Heart right ventricle (tissue), 16 donors: ENCODE measurements around the gene PRDM11. TPM values are rescaled to one million over a fixed set of nuclear protein-coding genes. Genes with fewer than 3 reads are reported as not detected.
A peak's percentile ranks its signal among the peaks of the same experiment; 100 is the strongest.

Experiments
- ATAC-seq, 8 donors: fragments of 200-7000 bp; cut with Tn5 transposase; one replicate each; pipeline ENCODE4 v1.9.1; 2020; ENCODE audit warnings: mild to moderate bottlenecking in 8 of 8, moderate library complexity in 8 of 8, moderate number of reproducible peaks in 1 of 8
- DNase-seq, 2 donors: peaks; one replicate each; pipeline ENCODE4 v3.0.0-alpha.2; 2020
- H3K27ac ChIP-seq, 10 donors: fragments of 200-600 bp; sonication (generic) in 2 of 10; one replicate each; pipeline versions ENCODE4 v1.5.0 to v1.8.0; 2020 to 2022; ENCODE audit warnings: mild to moderate bottlenecking in 3 of 10
- H3K27me3 ChIP-seq, 7 donors: fragments of 200-600 bp; one replicate each; pipeline ENCODE4 v1.8.0; 2021 to 2022; ENCODE audit warnings: mild to moderate bottlenecking in 2 of 7
- H3K36me3 ChIP-seq, 9 donors: fragments of 200-600 bp; sonication (generic) in 1 of 9; one replicate each; pipeline versions ENCODE4 v1.5.0 to v1.8.0; 2020 to 2022; ENCODE audit warnings: mild to moderate bottlenecking in 2 of 9
- H3K4me1 ChIP-seq, 9 donors: fragments of 200-600 bp; sonication (generic) in 1 of 9; one replicate each; pipeline versions ENCODE4 v1.5.0 to v1.8.0; 2020 to 2022; ENCODE audit warnings: mild to moderate bottlenecking in 4 of 9
- H3K4me3 ChIP-seq, 10 donors: fragments of 200-600 bp; sonication (generic) in 2 of 10; one replicate each; pipeline versions ENCODE4 v1.5.0 to v1.8.0; 2020 to 2022; ENCODE audit warnings: mild to moderate bottlenecking in 7 of 10, moderate library complexity in 2 of 10
- H3K9me3 ChIP-seq, 11 donors: fragments of 200-600 bp in 10 of 11; sonication (generic) in 2 of 11; one replicate each; pipeline versions ENCODE4 v1.5.0 to v1.8.0; 2013 to 2022; ENCODE audit warnings: mild to moderate bottlenecking in 2 of 11, control low read depth in 1 of 11, moderate library complexity in 1 of 11
- WGBS, 2 donors: extraction: QIAGEN DNeasy Blood & Tissue Kit; methylation state at CpG; one replicate each; pipeline ENCODE4 v1.1.7; 2013; ENCODE audit warnings: inconsistent platforms in 1 of 2; 5-methylcytosine and 5-hydroxymethylcytosine counted together
- intact Hi-C, 10 donors: fragments of 100-400 bp; cut with DNase I; formaldehyde crosslinking; loops; one replicate each; pipeline versions ENCODE4 v1.11.1 to v1.14.2; 2022
- long read RNA-seq, 3 donors: library from polyadenylated mRNA; unstranded; transcript quantifications; one replicate each; pipeline ENCODE4 v2.0.0, GENCODE V29; 2020 to 2021
- polyA plus RNA-seq, 2 donors: library from polyadenylated mRNA; stranded (reverse); fragments of 200-250 nt; gene quantifications; one replicate each; pipeline ENCODE4 v1.2.3, GENCODE V29; 2013
- total RNA-seq, 10 donors: library from RNA; stranded (reverse); fragmentation: NEBNext Ultra II Directional in 3 of 10; extraction: Animal tissue kit (Norgen Biotek cat#: 25700) in 3 of 10; gene quantifications; one replicate each; pipeline versions ENCODE4 v1.2.1 to v1.2.4, GENCODE V29; 2021 to 2023
- TF ChIP-seq, protein P1 (sequence below), 9 donors: fragments of 200-600 bp; sonication (generic) in 2 of 9; IDR thresholded peaks; one replicate each; pipeline versions ENCODE4 v1.5.0 to v1.8.0; 2021 to 2022; ENCODE audit warnings: antibody characterized with exemption in 9 of 9, mild to moderate bottlenecking in 5 of 9, moderate library complexity in 1 of 9
- donor health status: Arrhythmogenic right ventricular cardiomyopathy.
- donor health status: ischemic (EF 13 %, LVEDD 7.1; RV severe dilation, severe dysfunction).
- donor health status: healthy with polysubstance abuse.
- donor health status: DM: no; HTN: yes; CAD: no.
- donor health status: DM: no; HTN: no; CAD: no.
- donor health status: ischemic (EF 25% LVEDD 6.9; RV normal size, moderate dysfunction).
- donor health status: ischemic (EF 25% LVEDD 5.7; RV mildly dilated, moderate dysfunction).
- donor health status: healthy.
- donor health status: DM: yes; HTN: yes; CAD: no.
- donor health status: Ischemic cardiomyopathy.
- donor health status: ischemic (EF 35%, LVEDD 5.7; RV mildly dilated, moderate dysfunction).
- donor health status: nonischemic (EF 11% LVEDD 7.7; RV severe dilation, severe dysfunction).
- donor health status: DM: yes; HTN: yes; CAD: no.
- donor health status: PGD.
- donor health status: ischemic (EF 29% LVEDD 5.4; RV normal size, mild dysfunction).
- donor health status: nonischemic (EF 23%, LVEDD 6.1; RV moderate dilation, normal function).

PRDM11 gene
- total RNA-seq: 10 to 100 TPM; 10.8 to 22.0 (median 15.8) TPM
- polyA plus RNA-seq: 1 to 10 TPM; 4.6 to 7.7 TPM
- long read RNA-seq, donor 1, partial matches to known transcripts: 10 of 24 reads
- long read RNA-seq, donor 1, other reads (novel, unspliced or antisense): 14 of 24 reads
- long read RNA-seq, donor 2, partial matches to known transcripts: 9 of 26 reads
- long read RNA-seq, donor 2, other reads (novel, unspliced or antisense): 17 of 26 reads
- long read RNA-seq, donor 3, partial matches to known transcripts: 4 of 11 reads
- long read RNA-seq, donor 3, other reads (novel, unspliced or antisense): 7 of 11 reads

DNA sequence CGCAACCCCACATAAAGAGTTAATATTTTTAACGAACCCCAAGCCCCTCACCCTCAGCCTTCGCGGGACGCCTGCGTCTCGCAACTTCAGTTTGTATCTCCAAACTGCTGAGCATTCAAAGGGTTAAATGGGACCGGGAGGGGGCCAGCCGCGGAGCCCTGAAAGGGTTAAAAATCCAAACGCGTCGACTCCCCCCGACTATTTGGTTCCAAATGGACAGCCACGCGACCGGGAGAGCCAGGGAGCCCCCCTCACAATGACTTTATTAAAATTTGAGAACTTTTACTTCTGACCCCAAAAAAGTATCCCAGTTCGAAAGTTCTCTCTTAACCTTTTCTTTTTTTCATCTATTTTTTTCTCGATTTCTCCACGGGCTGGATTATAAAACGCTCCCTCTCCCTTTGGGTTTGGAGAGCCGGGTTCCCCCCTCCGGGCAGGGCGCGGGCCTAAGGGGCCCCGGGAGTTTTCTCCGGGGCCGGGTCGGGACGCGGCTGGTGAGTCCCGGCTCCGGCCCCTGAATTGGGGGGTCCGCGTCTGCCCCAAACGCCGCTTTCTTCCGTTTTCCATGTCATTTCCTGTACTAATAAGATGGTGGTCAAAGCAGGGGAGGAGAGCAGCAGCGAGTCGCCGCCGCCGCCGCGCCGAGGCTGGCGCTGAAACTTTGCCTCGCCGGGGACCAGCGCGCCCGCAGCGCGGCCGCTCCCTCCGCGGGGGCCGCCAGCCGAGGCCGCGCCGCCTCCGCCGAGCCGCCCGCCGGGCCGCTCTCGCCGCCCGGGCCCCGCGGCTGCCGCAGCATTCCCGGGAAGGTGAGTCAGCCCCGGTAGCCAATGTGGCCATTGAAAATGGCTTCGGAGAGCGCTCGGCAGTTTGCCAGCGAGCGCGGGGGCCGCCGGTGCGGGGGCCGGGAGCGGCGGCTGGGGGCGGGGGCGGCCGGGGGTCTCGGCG, at the start of gene PRDM11:
TSS of gene PRDM11 (plus strand) at position 568 of the 945 bp plus-strand sequence. CDS start 35,128 bp downstream, outside the sequence.
- Histone ChIP-seq H3K27me3 (peaks cover 0 to 16% (median 0%) of the 10 kb centered on the region in 7 donors), H3K9me3 (no peaks in the 10 kb centered on the region), H3K4me1 (peaks cover 6 to 38% (median 22%) of the 10 kb centered on the region in 9 donors), H3K36me3 (no peaks in the 10 kb centered on the region), H3K27ac (peak within 1 kb of the TSS; percentile 94 to 100 (median 99)), H3K4me3 (peak within 1 kb of the TSS; percentile 62 to 96 (median 78))
- intact Hi-C loops: loop anchor here in 8 of 10 donors (1.0 to 5.0 kb wide), 4 partner anchors 34 to 66 kb away; no protein-coding TSS in a partner anchor
- peak in 1 of 2 donors; percentile 57 for DNase-seq
- TF ChIP-seq, protein P1, sequence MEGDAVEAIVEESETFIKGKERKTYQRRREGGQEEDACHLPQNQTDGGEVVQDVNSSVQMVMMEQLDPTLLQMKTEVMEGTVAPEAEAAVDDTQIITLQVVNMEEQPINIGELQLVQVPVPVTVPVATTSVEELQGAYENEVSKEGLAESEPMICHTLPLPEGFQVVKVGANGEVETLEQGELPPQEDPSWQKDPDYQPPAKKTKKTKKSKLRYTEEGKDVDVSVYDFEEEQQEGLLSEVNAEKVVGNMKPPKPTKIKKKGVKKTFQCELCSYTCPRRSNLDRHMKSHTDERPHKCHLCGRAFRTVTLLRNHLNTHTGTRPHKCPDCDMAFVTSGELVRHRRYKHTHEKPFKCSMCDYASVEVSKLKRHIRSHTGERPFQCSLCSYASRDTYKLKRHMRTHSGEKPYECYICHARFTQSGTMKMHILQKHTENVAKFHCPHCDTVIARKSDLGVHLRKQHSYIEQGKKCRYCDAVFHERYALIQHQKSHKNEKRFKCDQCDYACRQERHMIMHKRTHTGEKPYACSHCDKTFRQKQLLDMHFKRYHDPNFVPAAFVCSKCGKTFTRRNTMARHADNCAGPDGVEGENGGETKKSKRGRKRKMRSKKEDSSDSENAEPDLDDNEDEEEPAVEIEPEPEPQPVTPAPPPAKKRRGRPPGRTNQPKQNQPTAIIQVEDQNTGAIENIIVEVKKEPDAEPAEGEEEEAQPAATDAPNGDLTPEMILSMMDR (IDR thresholded peaks at IDR 0.05): no peak
- 0 to 1% methylated on average over 75 to 93 of the region's 93 CpGs for WGBS, 2 donors
- peak in 7 of 8 donors; percentile 1 to 49 (median 20) for ATAC-seq

DNA sequence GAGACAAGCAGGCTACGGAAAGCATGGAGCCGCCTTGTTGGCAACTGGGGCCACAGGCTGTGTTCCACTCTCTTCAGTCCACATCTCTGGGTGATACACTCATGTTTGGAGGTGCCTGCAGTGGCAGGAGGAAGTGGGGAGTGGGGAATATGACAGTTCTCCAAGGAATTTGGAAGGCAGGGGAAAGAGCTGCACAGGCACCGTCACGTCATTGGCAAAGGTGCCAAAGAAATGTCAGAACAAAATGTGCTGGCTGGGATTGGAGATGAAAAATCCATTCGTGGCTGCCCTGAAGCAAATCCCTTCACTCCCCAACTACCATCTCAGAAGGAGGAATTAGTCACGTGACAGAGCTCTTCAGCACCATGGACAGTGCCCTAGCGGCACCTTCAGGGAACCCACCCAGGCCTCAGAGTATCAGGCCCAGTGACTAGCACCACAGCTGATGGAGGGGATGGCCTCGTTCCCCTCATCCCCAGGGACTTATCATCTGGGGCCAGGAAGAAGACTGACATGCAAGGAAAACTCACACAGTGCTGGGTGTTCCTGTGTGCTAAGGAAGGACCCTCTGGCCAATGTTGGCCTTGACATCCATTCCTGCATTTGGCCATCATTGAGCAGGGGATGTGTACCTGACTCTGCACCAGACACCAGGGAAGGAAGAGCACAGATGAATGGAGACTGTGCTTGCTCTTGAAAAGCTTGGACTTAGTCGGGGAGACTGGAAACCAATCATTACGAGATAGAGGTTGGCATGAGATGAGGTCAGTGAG, 48.5 kb upstream of the PRDM11 start:
- peaks cover 0 to 20% (median 8%) of the 10 kb centered on the region in 9 donors for H3K4me1 ChIP-seq
- ATAC-seq (peak in 7 of 8 donors; percentile 31 to 72 (median 58)), DNase-seq (peak; percentile 61 to 76)
- no peak overlapping the region for H3K4me3 ChIP-seq
- TF ChIP-seq, protein P1 (IDR thresholded peaks at IDR 0.05): no peak
- H3K27ac ChIP-seq: no peak overlapping the region
- H3K9me3 ChIP-seq: no peaks in the 10 kb centered on the region
- no peaks in the 10 kb centered on the region for H3K36me3 ChIP-seq
- H3K27me3 ChIP-seq: peaks cover 0 to 7% (median 0%) of the 10 kb centered on the region in 7 donors
- WGBS, 2 donors: 32 to 37% methylated on average over 10 of the region's 10 CpGs
- intact Hi-C loops: no loop called here

DNA sequence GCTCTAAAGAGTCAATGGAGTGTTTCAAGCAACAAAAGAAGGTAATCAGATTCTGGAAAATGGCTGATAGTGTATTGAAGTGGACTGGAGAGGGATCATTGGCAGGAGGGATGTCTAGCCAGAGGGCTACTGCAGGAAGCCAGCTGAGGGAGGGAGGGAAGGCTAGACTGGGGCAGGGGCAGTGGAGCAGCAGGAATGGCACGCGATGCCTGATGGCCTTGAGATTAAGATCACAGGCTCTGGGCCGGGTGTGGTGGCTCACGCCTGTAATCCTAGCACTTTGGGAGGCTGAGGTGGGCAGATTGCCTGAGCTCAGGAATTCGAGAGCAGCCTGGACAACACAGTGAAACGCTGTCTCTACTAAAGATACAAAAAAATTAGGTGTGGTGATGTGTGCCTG, 47.5 kb upstream of the PRDM11 start:
- no peak for ATAC-seq
- no peaks in the 10 kb centered on the region for H3K9me3 ChIP-seq
- no peak overlapping the region for H3K4me3 ChIP-seq
- WGBS, 2 donors: 80 to 85% methylated on average over 6 of the region's 6 CpGs
- H3K27ac ChIP-seq: no peak overlapping the region
- no peak for DNase-seq
- H3K36me3 ChIP-seq: no peaks in the 10 kb centered on the region
- intact Hi-C loops: no loop called here
- peaks cover 0 to 7% (median 0%) of the 10 kb centered on the region in 7 donors for H3K27me3 ChIP-seq
- H3K4me1 ChIP-seq: peaks cover 0 to 17% (median 13%) of the 10 kb centered on the region in 9 donors
- TF ChIP-seq, protein P1 (IDR thresholded peaks at IDR 0.05): no peak
